Measurements from ENCODE around the gene RINT1.

- TF ChIP-seq SP1 (IDR thresholded peaks at IDR 0.05) (no peak), SP1 (CRISPR knock-in tag; IDR thresholded peaks at IDR 0.05) (no peak), MAFG (CRISPR knock-in tag; IDR thresholded peaks at IDR 0.05) (no peak), EP300 (IDR thresholded peaks at IDR 0.05; ENCODE audit: low read depth in 2 of 2, low read length in 2 of 2) (no peak), EP300 (CRISPR knock-in tag; IDR thresholded peaks at IDR 0.05; ENCODE audit: borderline replicate concordance) (no peak), MED13 (CRISPR knock-in tag; IDR thresholded peaks at IDR 0.05) (no peak), ZBTB44 (CRISPR knock-in tag; IDR thresholded peaks at IDR 0.05) (no peak), KDM4B (CRISPR knock-in tag; IDR thresholded peaks at IDR 0.05) (no peak), NFATC3 (CRISPR knock-in tag; IDR thresholded peaks at IDR 0.05) (no peak), ZNF18 (CRISPR knock-in tag; IDR thresholded peaks at IDR 0.05; ENCODE audit: insufficient replicate concordance) (no peak), NBN (conservative IDR thresholded peaks at IDR 0.05) (no peak), ZBTB20 (CRISPR knock-in tag; IDR thresholded peaks at IDR 0.05; ENCODE audit: borderline replicate concordance, low read depth) (no peak)
- TF ChIP-seq, protein P1, sequence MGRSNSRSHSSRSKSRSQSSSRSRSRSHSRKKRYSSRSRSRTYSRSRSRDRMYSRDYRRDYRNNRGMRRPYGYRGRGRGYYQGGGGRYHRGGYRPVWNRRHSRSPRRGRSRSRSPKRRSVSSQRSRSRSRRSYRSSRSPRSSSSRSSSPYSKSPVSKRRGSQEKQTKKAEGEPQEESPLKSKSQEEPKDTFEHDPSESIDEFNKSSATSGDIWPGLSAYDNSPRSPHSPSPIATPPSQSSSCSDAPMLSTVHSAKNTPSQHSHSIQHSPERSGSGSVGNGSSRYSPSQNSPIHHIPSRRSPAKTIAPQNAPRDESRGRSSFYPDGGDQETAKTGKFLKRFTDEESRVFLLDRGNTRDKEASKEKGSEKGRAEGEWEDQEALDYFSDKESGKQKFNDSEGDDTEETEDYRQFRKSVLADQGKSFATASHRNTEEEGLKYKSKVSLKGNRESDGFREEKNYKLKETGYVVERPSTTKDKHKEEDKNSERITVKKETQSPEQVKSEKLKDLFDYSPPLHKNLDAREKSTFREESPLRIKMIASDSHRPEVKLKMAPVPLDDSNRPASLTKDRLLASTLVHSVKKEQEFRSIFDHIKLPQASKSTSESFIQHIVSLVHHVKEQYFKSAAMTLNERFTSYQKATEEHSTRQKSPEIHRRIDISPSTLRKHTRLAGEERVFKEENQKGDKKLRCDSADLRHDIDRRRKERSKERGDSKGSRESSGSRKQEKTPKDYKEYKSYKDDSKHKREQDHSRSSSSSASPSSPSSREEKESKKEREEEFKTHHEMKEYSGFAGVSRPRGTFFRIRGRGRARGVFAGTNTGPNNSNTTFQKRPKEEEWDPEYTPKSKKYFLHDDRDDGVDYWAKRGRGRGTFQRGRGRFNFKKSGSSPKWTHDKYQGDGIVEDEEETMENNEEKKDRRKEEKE (IDR thresholded peaks at IDR 0.05) = no peak
Observed at GRCh38 chr7:105496521-105496920, 35.5 kb upstream of the RINT1 start.
